GM23338 (cell line): ENCODE results near the gene COBL.

ENCODE experiments used
- CREB1 ChIP-seq: fragments of 250-450 bp; sonication (Bioruptor Pico); IDR thresholded peaks from 2 replicates; pipeline ENCODE4 v1.5.0; 2020; ENCODE audit warnings: low read depth, mild to moderate bottlenecking, moderate library complexity
- EZH2phosphoT487 ChIP-seq: fragments of 200-600 bp; sonication (generic); IDR thresholded peaks from one replicate; pipeline ENCODE4 v1.8.1; 2018; ENCODE audit warnings: antibody characterized with exemption; ENCODE audit not compliant: unreplicated experiment
- JUNB ChIP-seq: IDR thresholded peaks from one replicate; pipeline ENCODE4 v1.6.1; 2016; ENCODE audit warnings: antibody characterized with exemption; ENCODE audit not compliant: unreplicated experiment
- NANOG ChIP-seq: IDR thresholded peaks from 2 replicates; pipeline ENCODE4 v1.6.1; 2016; ENCODE audit warnings: antibody characterized with exemption, borderline replicate concordance
- POLR2AphosphoS5 ChIP-seq: IDR thresholded peaks from 2 replicates; pipeline ENCODE4 v1.6.1; 2016; ENCODE audit warnings: antibody characterized with exemption, low read depth
- ZNF331 ChIP-seq: fragments of 250-450 bp; sonication (Bioruptor Pico); IDR thresholded peaks from 2 replicates; pipeline ENCODE4 v1.5.0; 2020; ENCODE audit warnings: low read depth, mild to moderate bottlenecking, moderate library complexity
- TF ChIP-seq, protein P1 (sequence below), 2 experiments: fragments of 200-600 bp in 1 of 2; sonication (generic) in 1 of 2; conservative IDR thresholded peaks; 2 replicates each; pipeline versions ENCODE4 v1.5.1 to v1.6.1; 2016 to 2017; ENCODE audit warnings: antibody characterized with exemption in 2 of 2, low read depth in 2 of 2, mild to moderate bottlenecking in 2 of 2, moderate library complexity in 1 of 2
- TF ChIP-seq, protein P2 (sequence below): IDR thresholded peaks from 2 replicates; pipeline ENCODE4 v1.6.1; 2016; ENCODE audit warnings: antibody characterized with exemption
- TF ChIP-seq, protein P3 (sequence below): IDR thresholded peaks from one replicate; pipeline ENCODE4 v1.6.1; 2018; ENCODE audit warnings: antibody characterized with exemption; ENCODE audit not compliant: unreplicated experiment

DNA sequence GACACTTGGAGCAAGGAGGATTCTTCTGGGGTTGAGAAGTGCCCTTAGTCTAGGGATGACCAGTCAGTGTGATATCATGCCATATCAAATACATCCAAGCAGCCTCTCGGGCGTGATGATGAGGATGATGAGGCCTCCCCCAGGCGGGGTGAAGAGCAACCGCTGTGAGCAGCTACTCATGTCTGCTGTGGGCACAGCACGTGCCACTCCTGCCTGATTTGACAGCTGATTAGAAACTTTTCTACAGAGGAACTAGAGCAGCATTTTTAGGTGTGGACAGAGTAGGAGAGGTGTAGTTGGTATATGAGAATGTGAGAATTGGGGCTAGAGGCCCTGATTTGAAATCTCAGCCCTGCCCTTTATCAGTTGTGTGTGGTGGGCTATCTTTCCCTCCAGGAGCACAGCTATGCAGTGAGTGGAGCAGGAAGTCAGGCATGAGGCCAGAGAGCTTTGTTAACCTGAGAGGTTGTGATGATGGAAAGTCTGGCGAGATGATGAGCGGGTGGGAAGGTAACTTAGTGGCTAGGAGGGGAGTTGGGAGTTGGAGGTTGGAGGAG, 49.6 kb upstream of the COBL start:
- TF ChIP-seq, protein P1, sequence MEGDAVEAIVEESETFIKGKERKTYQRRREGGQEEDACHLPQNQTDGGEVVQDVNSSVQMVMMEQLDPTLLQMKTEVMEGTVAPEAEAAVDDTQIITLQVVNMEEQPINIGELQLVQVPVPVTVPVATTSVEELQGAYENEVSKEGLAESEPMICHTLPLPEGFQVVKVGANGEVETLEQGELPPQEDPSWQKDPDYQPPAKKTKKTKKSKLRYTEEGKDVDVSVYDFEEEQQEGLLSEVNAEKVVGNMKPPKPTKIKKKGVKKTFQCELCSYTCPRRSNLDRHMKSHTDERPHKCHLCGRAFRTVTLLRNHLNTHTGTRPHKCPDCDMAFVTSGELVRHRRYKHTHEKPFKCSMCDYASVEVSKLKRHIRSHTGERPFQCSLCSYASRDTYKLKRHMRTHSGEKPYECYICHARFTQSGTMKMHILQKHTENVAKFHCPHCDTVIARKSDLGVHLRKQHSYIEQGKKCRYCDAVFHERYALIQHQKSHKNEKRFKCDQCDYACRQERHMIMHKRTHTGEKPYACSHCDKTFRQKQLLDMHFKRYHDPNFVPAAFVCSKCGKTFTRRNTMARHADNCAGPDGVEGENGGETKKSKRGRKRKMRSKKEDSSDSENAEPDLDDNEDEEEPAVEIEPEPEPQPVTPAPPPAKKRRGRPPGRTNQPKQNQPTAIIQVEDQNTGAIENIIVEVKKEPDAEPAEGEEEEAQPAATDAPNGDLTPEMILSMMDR (conservative IDR thresholded peaks at IDR 0.05; ENCODE audit: low read depth in 2 of 2), result no peak
- TF ChIP-seq, protein P2, sequence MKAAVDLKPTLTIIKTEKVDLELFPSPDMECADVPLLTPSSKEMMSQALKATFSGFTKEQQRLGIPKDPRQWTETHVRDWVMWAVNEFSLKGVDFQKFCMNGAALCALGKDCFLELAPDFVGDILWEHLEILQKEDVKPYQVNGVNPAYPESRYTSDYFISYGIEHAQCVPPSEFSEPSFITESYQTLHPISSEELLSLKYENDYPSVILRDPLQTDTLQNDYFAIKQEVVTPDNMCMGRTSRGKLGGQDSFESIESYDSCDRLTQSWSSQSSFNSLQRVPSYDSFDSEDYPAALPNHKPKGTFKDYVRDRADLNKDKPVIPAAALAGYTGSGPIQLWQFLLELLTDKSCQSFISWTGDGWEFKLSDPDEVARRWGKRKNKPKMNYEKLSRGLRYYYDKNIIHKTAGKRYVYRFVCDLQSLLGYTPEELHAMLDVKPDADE, result no peak
- TF ChIP-seq, protein P3, sequence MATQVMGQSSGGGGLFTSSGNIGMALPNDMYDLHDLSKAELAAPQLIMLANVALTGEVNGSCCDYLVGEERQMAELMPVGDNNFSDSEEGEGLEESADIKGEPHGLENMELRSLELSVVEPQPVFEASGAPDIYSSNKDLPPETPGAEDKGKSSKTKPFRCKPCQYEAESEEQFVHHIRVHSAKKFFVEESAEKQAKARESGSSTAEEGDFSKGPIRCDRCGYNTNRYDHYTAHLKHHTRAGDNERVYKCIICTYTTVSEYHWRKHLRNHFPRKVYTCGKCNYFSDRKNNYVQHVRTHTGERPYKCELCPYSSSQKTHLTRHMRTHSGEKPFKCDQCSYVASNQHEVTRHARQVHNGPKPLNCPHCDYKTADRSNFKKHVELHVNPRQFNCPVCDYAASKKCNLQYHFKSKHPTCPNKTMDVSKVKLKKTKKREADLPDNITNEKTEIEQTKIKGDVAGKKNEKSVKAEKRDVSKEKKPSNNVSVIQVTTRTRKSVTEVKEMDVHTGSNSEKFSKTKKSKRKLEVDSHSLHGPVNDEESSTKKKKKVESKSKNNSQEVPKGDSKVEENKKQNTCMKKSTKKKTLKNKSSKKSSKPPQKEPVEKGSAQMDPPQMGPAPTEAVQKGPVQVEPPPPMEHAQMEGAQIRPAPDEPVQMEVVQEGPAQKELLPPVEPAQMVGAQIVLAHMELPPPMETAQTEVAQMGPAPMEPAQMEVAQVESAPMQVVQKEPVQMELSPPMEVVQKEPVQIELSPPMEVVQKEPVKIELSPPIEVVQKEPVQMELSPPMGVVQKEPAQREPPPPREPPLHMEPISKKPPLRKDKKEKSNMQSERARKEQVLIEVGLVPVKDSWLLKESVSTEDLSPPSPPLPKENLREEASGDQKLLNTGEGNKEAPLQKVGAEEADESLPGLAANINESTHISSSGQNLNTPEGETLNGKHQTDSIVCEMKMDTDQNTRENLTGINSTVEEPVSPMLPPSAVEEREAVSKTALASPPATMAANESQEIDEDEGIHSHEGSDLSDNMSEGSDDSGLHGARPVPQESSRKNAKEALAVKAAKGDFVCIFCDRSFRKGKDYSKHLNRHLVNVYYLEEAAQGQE, result no peak
- TF ChIP-seq EZH2phosphoT487 (no peak), ZNF331 (no peak), NANOG (no peak), CREB1 (CRISPR knock-in tag) (no peak), POLR2AphosphoS5 (no peak), JUNB (no peak)
